HL-60 (cell line): ENCODE results near the gene VIPR2.

Experiments used
- DNase-seq, 2 experiments: peaks; one replicate each; pipeline ENCODE4 v3.0.0-alpha.2; 2010 to 2020; ENCODE audit warnings: low read depth in 1 of 2, low spot score in 1 of 2
- H3K27ac ChIP-seq: fragments of 250-450 bp; sonication (Bioruptor Pico); replicated peaks from 2 replicates; pipeline ENCODE4 v1.5.1; 2020; ENCODE audit warnings: mild to moderate bottlenecking, moderate library complexity
- H3K27me3 ChIP-seq: fragments of 250-450 bp; sonication (Bioruptor Pico); 2 replicates; pipeline ENCODE4 v1.5.1; 2021; ENCODE audit warnings: mild to moderate bottlenecking, moderate library complexity; ENCODE audit not compliant: insufficient read depth, poor library complexity, severe bottlenecking
- H3K4me3 ChIP-seq: replicated peaks from 2 replicates; pipeline ENCODE4 v1.5.1; 2011; ENCODE audit warnings: mild to moderate bottlenecking, control low read depth, low read length; ENCODE audit not compliant: insufficient read depth
- CTCF ChIP-seq: IDR thresholded peaks from one replicate; pipeline ENCODE4 v1.5.1; 2011; ENCODE audit warnings: low read length, control low read depth, inconsistent platforms; ENCODE audit not compliant: insufficient read depth
- GABPA ChIP-seq: IDR thresholded peaks from 2 replicates; pipeline ENCODE4 v1.6.1; 2012; ENCODE audit warnings: low read depth
- POLR2AphosphoS5 ChIP-seq: IDR thresholded peaks from 2 replicates; pipeline ENCODE4 v1.6.1; 2012; ENCODE audit warnings: low read depth
- REST ChIP-seq: IDR thresholded peaks from 2 replicates; pipeline ENCODE4 v1.6.1; 2012; ENCODE audit warnings: low read depth; ENCODE audit not compliant: insufficient replicate concordance
- SPI1 ChIP-seq: IDR thresholded peaks from 2 replicates; pipeline ENCODE4 v1.6.1; 2012; ENCODE audit warnings: low read depth, mild to moderate bottlenecking, borderline replicate concordance

Gene VIPR2

DNA sequence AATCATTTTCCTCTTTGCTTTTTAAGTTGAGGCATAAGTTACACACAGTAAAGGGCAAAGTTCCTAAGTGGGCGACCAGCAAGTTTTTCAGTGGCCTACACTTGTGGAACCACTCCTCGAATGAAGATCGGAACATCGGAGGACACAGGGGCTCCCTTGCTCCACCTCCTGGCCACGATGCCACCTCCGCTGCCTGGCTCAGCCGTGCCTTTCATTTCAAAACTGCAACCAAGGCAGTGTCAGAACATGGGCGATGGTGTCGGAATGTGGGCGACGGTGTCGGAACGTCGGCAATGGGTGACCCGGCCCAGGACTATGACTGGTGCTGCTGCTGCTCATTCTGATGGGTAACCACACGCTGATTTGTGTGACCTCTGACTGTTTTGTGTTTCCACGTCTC is 9.6 kb upstream of the VIPR2 start:
- TF ChIP-seq CTCF, result no peak
- TF ChIP-seq REST, result no peak
- TF ChIP-seq POLR2AphosphoS5, result no peak
- no peak for TF ChIP-seq SPI1
- no peak for TF ChIP-seq GABPA
- DNase-seq, result no peak
- peaks cover 2% of the 10 kb centered on the region for H3K27me3 ChIP-seq
- H3K4me3 ChIP-seq, result no peak overlapping the region
- no peak overlapping the region for H3K27ac ChIP-seq

DNA sequence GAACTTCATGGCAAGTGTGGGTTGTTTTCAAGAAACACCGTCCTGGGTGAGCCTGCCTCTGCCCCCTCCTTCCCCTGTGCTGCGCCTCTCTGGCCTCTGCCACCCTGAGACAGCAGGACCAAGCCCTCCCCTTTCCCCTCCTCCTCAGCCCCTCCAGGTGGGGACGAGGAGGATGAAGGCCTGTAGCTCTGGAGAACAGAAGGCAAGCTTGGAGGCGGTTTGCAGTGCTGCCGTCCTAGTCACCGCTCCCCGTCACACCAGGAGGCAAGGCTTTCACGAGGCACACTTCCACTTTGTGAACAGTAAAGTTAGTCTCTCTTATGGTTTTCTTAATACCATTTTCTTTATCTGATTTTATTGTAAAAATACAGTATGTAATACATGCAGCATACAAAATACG is 8.8 kb upstream of the VIPR2 start:
- Histone ChIP-seq H3K4me3 (no peak overlapping the region), H3K27ac (no peak overlapping the region), H3K27me3 (peaks cover 2% of the 10 kb centered on the region)
- TF ChIP-seq POLR2AphosphoS5, result no peak
- no peak for TF ChIP-seq CTCF
- TF ChIP-seq REST, result no peak
- no peak for TF ChIP-seq GABPA
- TF ChIP-seq SPI1, result no peak
- no peak for DNase-seq

DNA sequence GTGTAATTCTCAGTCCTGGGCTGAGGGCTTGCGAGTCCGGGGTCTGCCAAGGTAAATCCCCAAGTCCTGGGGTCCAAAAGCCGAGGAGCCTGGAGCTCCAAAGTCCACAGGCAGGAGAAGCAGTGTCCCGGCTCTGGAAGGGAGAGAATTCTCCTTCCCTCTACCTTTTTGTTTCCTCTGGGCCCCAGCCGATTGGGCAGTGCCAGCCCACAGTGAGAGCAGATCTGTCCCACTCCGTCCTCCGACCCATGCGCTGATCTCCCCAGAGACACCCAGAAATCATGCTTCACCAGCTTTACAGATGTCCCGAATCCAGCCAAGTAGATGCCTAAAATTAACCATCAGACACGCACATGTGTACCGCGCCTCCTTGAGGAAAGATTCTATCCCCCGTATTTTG is 8.1 kb upstream of the VIPR2 start:
- H3K27ac ChIP-seq, result no peak overlapping the region
- peaks cover 2% of the 10 kb centered on the region for H3K27me3 ChIP-seq
- H3K4me3 ChIP-seq, result no peak overlapping the region
- DNase-seq, result no peak
- no peak for TF ChIP-seq CTCF
- no peak for TF ChIP-seq SPI1
- no peak for TF ChIP-seq GABPA
- no peak for TF ChIP-seq POLR2AphosphoS5
- TF ChIP-seq REST, result no peak
